NB4 (cell line): ENCODE results near the gene ITPRIP.

Experiments used
- DNase-seq: peaks from one replicate; pipeline ENCODE4 v3.0.0; 2010; ENCODE audit warnings: low read depth
- H3K4me3 ChIP-seq: one replicate; pipeline ENCODE4 v1.5.1; 2011; ENCODE audit warnings: mild to moderate bottlenecking, low read depth, low read length, moderate library complexity
- CTCF ChIP-seq: IDR thresholded peaks from one replicate; pipeline ENCODE4 v1.5.1; 2012; ENCODE audit warnings: low read depth, low read length
- MAX ChIP-seq: IDR thresholded peaks from 2 replicates; pipeline ENCODE4 v1.6.1; 2011; ENCODE audit warnings: low read depth, low read length
- MYC ChIP-seq: IDR thresholded peaks from 2 replicates; pipeline ENCODE4 v1.6.1; 2011; ENCODE audit warnings: low read depth, low read length
- POLR2A ChIP-seq: IDR thresholded peaks from 2 replicates; pipeline ENCODE4 v1.6.1; 2011; ENCODE audit warnings: mild to moderate bottlenecking; ENCODE audit not compliant: insufficient read length; ENCODE audit errors: extremely low read depth

Gene ITPRIP

GRCh38 chr10:104304356-104304745 is 33.9 kb downstream of the ITPRIP start:
- TF ChIP-seq POLR2A (no peak), MYC (no peak), MAX (no peak), CTCF (no peak)
- DNase-seq: no peak
- H3K4me3 ChIP-seq: no peak overlapping the region

GRCh38 chr10:104303594-104304355 is 34.5 kb downstream of the ITPRIP start:
- no peak overlapping the region for H3K4me3 ChIP-seq
- no peak for TF ChIP-seq MYC
- no peak for TF ChIP-seq POLR2A
- TF ChIP-seq MAX: no peak
- no peak for TF ChIP-seq CTCF
- DNase-seq: no peak

GRCh38 chr10:104301907-104302690 is 36.2 kb downstream of the ITPRIP start:
- no peak for DNase-seq
- no peak overlapping the region for H3K4me3 ChIP-seq
- TF ChIP-seq MAX: no peak
- TF ChIP-seq POLR2A: no peak
- TF ChIP-seq CTCF: no peak
- no peak for TF ChIP-seq MYC

- no peak overlapping the region for H3K4me3 ChIP-seq
- no peak for TF ChIP-seq MYC
- TF ChIP-seq MAX: no peak
- TF ChIP-seq POLR2A: no peak
- TF ChIP-seq CTCF: no peak
- DNase-seq: no peak
Measured at GRCh38 chr10:104300736-104301292, 37.5 kb downstream of the ITPRIP start.

- TF ChIP-seq POLR2A (no peak), MAX (no peak), MYC (no peak), CTCF (no peak)
- H3K4me3 ChIP-seq: no peak overlapping the region
- no peak for DNase-seq
Measured at GRCh38 chr10:104300002-104300735, 38.1 kb downstream of the ITPRIP start.
